ENCODE results near the gene MUC2. TPM values are rescaled to one million over a fixed set of nuclear protein-coding genes. Genes with fewer than 3 reads are reported as not detected.

MUC2 gene
- total RNA-seq, 2 donors from 2014 or later, result 1,472 to 2,135 TPM

- ATAC-seq, result no peak
Observed at GRCh38 chr11:1122664-1123002, 48.0 kb downstream of the MUC2 start.

GRCh38 chr11:1123970-1124369 is 49.3 kb downstream of the MUC2 start:
- DNase-seq (no peak), ATAC-seq (no peak)
- intact Hi-C loops (cut with DNase I, micrococcal nuclease), result no loop called here

More at GRCh38 chr11:1122664-1123002, 48.0 kb downstream of the MUC2 start:
- no peak for DNase-seq
- intact Hi-C loops (cut with DNase I, micrococcal nuclease), result no loop called here

Other genes with a start within 250 kb of the MUC2 start
- gene CRACR2B, start 247.0 kb upstream of the MUC2 start, total RNA-seq, result 100 to 1,000 TPM; 117 to 122 TPM
- 100 to 1,000 TPM; 443 to 462 TPM for gene CD151, start 241.9 kb upstream of the MUC2 start, total RNA-seq
- 10 to 100 TPM; 79.4 to 83.1 TPM for gene POLR2L, start 232.3 kb upstream of the MUC2 start, total RNA-seq
- gene TSPAN4, start 232.0 kb upstream of the MUC2 start, total RNA-seq, result 10 to 100 TPM; 11.7 to 20.2 TPM
- gene CHID1, start 164.1 kb upstream of the MUC2 start, total RNA-seq, result 10 to 100 TPM; 52.0 to 54.2 TPM
- 10 to 100 TPM; 61.6 to 68.8 TPM for gene AP2A2, start 149.0 kb upstream of the MUC2 start, total RNA-seq
- not detected for gene MUC6, start 38.2 kb upstream of the MUC2 start, total RNA-seq
- gene MUC5AC, start 83.1 kb downstream of the MUC2 start, total RNA-seq, result under 1 TPM; 0.03 to 0.09 TPM
- gene MUC5B, start 148.2 kb downstream of the MUC2 start, total RNA-seq, result 100 to 1,000 TPM; 258 to 369 TPM
- gene TOLLIP, start 234.8 kb downstream of the MUC2 start, total RNA-seq, result 10 to 100 TPM; 62.8 to 63.7 TPM